ENCODE results near the gene RHBDD1. TPM values are rescaled to one million over a fixed set of nuclear protein-coding genes. Genes with fewer than 3 reads are reported as not detected.

RHBDD1 gene
- total and polyA plus RNA-seq, 2 donors (not counting 3 experiments of a cell fraction or from before 2014, with no cell fraction given) = 6.8 to 19.4 TPM

GRCh38 chr2:226818930-226819329, 16.9 kb upstream of the RHBDD1 start:
- H3K4me1 ChIP-seq (ENCODE audit: control insufficient read depth, extremely low read depth, insufficient read depth, low read length) = no peaks in the 10 kb centered on the region
- no peak overlapping the region for H3K4me3 ChIP-seq (replicated peaks in 1 of 3; ENCODE audit: insufficient read depth in 1 of 3, low read depth in 1 of 3, low read length in 3 of 3)
- H3K9me1 ChIP-seq (replicated peaks; ENCODE audit: control insufficient read depth, extremely low read depth, insufficient read depth, low read length) = no peaks in the 10 kb centered on the region
- H3K79me2 ChIP-seq (ENCODE audit: control insufficient read depth, insufficient read depth, low read length) = no peaks in the 10 kb centered on the region
- dilution Hi-C loops (cut with MboI; ENCODE audit: extremely low pct_ligation_motif_present, low sequenced_read_pairs) (no loop called here), intact Hi-C loops (cut with micrococcal nuclease) (no loop called here)
- FAIRE-seq = no peak
- no peaks in the 10 kb centered on the region for H3K27me3 ChIP-seq (ENCODE audit: control insufficient read depth in 2 of 2, insufficient read depth in 2 of 2, low read length in 2 of 2)
- ChIA-PET POLR2A (no interaction called here), CTCF (interaction anchor here (1.6 kb wide), 1 partner anchor 16 kb away, joined by 4 read pairs; no protein-coding TSS in a partner anchor)
- H3K9me3 ChIP-seq (replicated peaks; ENCODE audit: control insufficient read depth, insufficient read depth, low read length) = no peaks in the 10 kb centered on the region
- no peak overlapping the region for H2AFZ ChIP-seq (ENCODE audit: low read depth, low read length)
- DNase-seq (ENCODE audit: low read depth, low spot score) = no peak
- H4K20me1 ChIP-seq (replicated peaks; ENCODE audit: control insufficient read depth, extremely low read depth, insufficient read depth, low read length) = no peaks in the 10 kb centered on the region
- no peaks in the 10 kb centered on the region for H3K36me3 ChIP-seq (ENCODE audit: control insufficient read depth in 2 of 2, extremely low read depth in 1 of 2, insufficient read depth in 2 of 2, low read length in 2 of 2)
- no TSS peak for BruUV-seq (replicated peaks)
- H3K27ac ChIP-seq (ENCODE audit: insufficient read depth, low read depth, low read length) = no peak overlapping the region
- TF ChIP-seq JUN (IDR thresholded peaks at IDR 0.05; ENCODE audit: borderline replicate concordance, insufficient read depth, insufficient read length, low read depth) = no peak
- no peak for TF ChIP-seq MAX (IDR thresholded peaks at IDR 0.05; ENCODE audit: insufficient read depth, insufficient read length)
- no peak for TF ChIP-seq EZH2 (IDR thresholded peaks at IDR 0.05; ENCODE audit: borderline replicate concordance, low read depth, low read length, severe bottlenecking)
- TF ChIP-seq POLR2A (IDR thresholded peaks at IDR 0.05; ENCODE audit: low read depth, low read length) = no peak
- TF ChIP-seq FOS (IDR thresholded peaks at IDR 0.05; ENCODE audit: borderline replicate concordance, insufficient read depth, low read length) = no peak
- no peak for TF ChIP-seq CTCF (IDR thresholded peaks at IDR 0.05; ENCODE audit: extremely low read depth in 1 of 2, insufficient read depth in 1 of 2, low read depth in 1 of 2, low read length in 2 of 2)
- TF ChIP-seq GATA2 (IDR thresholded peaks at IDR 0.05; ENCODE audit: insufficient read depth, insufficient read length, low read depth, low read length) = no peak
- no peak overlapping the region for H3K9ac ChIP-seq (replicated peaks; ENCODE audit: extremely low read depth, insufficient read depth, low read length)
- H3K4me2 ChIP-seq (ENCODE audit: insufficient read depth, low read length) = no peak overlapping the region
